SHP77 (cell line): ENCODE results near the gene FCGR2B.
"Not testable (repeated sequence)": the region's sequence is repeated elsewhere in the genome, so short reads cannot be mapped to it uniquely, and the experiment has no call there.

Experiments
- DNase-seq, 2 experiments: peaks; one replicate each; lab custom pipeline; 2025; lab: John Stamatoyannopoulos, UW

Gene FCGR2B

DNA sequence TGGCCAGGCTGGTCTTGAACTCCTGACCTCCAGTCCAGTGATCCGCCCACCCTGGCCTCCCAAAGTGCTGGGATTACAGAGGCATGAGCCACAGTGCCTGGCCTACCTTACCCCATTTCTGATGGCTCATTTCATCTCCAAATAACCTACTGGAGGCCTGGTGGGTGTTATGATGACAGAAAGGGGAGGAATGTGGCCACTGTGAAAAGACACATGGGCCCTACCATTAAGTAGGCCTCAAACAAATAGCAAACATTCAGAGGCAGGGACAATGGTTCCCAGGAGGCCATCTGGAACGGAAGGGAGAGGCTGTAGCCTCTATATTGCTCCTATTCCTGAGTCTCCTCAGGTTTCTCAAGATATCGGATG is 43.2 kb downstream of the FCGR2B start:
- DNase-seq, result no peak

DNA sequence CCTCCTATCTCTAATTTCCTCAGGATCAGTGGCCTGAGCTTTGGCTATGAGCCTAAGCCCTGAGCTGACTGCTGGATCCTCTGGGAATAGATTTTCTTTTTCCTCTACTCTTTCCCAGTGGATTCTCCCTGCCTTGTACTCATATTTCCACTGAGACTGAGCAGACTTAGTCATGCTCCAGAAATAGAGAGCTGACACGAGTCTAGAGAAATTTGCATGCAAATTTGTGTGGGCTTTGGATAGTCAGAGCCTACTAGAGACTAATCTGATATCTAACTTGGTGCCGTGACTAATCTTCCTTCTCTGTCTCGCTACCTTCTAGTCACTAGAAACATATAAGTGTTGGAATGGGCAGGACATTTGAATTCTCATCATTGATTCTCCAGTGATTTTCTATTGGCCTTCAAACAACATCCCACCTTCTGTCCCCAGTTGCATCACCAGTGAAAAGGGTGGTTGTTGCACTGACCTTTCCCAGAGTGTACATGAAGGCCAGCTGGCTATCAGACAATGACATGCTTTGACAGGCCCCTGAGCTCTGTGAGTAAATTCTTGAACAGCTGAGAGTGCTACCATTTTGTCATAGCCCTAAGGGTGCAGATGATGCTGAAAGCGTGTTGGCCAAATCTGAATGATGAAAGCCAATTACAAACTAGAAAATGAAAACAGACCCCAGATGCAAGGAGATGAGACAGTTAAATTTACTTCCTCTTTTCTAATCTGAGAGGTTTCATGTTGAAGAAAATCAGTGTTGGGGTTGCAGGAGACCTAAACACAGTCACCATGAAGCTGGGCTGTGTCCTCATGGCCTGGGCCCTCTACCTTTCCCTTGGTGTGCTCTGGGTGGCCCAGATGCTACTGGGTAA is 43.8 kb downstream of the FCGR2B start, which contains the start of gene FCRLA:
TSS of gene FCRLA (plus strand) at position 748 of the 866 bp plus-strand sequence. CDS start at position 784, 36 bp downstream.
- DNase-seq, result no peak

DNA sequence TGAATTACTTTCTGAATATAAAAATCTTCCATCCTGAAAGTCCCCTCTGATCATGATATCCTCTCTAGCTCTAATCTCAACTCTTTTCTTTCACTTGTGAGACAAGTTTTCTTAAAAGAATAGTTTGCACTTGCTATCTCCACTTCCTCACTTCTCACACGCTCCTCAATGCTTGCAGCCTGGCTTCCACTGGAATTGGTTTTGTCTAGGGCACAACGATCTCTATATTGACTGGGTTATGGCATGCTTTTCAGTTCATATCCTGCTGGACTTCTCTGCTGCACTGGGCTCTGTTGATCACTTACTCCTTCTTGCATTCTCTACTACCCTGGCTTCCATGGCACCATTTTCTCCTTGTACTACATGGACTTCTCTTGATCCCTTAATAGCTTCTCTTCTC is 44.6 kb downstream of the FCGR2B start:
- DNase-seq, result no peak

DNA sequence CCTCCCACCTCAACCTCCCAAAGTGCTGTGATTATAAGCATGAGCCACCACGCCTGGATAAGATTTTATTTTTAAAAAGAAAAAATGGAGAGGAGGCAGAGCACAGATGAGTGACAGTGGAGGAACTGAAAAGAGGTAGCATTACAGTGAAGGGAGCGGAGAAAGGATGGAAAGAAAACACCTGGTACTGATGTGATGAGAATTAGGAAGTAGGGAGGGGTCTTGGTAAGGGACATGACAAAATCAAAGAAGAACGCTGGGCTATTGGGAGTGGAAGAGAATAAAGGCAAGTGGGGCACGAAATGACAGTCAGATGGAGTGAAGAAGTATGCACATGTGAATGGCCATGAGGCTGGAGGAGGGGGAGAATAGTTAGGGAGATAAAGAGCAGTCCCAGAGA is 46.4 kb downstream of the FCGR2B start:
- DNase-seq, result no peak

DNA sequence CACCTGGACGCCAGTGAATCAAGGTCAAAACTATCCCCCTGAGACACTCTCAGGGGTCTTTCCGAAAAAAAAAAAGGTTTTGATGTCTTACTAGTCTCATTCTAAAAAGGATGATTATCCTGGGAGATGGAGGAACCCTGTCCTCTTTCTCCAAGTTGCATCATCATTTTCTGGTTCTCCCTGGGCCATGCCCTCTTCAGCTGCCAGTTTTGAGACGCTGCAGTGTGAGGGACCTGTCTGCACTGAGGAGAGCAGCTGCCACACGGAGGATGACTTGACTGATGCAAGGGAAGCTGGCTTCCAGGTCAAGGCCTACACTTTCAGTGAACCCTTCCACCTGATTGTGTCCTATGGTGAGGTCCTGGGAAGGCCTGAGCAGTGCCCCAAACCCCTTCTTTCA is 47.6 kb downstream of the FCGR2B start:
- no peak for DNase-seq

DNA sequence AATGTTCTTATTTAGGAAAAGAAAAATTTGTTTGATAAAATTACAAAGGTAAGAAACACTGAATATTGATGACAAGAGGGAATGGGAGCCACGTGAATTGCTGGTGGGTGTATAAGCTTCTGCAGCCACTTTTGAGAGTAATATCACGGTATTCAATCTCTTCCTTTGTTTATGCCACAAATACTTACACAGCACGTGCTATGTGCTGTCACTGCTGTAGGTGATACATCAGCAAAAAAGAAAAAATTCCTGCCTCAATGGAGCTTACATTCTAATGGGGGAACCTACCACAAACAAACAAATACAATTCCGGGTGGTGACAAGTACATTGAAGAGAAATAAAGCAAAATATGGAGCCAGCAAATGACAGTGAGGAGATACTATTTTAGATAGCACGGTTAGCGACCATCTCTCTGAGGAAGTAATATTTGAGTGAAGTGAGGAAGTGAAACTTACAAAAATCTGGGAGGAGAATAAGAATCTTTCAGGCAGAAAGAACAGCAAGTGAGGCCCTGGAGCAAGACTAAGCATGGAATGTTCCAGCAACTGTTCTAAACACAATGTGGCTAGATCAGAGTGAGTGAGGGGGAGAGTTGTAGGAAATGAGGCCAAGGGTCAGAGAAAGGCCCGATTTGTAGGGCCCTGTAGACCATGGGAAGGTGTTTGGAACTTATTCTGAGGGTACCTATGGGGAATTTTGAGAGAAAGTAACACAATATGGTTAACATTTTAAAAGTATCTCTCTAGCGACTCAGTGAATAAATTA is 55.8 kb downstream of the FCGR2B start:
- DNase-seq, result no peak

DNA sequence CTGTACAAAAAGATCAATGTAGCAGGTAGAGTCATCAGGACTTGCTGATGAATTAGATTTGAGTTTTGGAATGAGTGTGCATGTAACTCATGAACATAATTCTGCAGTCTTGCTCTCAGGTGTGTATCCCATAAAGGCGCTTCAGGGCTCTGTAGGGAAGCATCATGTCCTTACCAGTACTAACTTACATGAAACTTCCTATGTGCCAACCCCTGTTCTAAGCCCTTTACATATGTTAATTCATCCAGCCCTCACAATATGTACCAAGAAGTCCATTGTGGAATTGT is 56.3 kb downstream of the FCGR2B start:
- DNase-seq, result no peak

DNA sequence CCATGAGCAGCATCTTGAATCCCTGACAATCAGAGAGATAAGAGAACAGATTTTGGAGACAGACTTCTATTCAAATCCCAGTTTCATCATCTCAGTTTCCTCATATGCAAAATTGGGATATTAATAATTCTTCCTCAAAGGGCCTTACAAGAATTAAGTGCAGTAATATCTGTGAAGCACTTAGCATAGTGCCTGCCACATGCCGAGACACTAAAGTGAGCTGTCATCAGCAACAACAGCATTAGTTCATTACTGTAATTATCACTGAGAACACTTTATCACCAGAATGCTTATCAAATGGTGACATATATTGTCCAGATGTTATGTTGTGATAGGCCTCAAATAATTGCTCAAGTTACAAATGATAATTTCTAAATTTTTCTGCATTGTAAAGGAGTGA is 57.5 kb downstream of the FCGR2B start:
- DNase-seq, result no peak

DNA sequence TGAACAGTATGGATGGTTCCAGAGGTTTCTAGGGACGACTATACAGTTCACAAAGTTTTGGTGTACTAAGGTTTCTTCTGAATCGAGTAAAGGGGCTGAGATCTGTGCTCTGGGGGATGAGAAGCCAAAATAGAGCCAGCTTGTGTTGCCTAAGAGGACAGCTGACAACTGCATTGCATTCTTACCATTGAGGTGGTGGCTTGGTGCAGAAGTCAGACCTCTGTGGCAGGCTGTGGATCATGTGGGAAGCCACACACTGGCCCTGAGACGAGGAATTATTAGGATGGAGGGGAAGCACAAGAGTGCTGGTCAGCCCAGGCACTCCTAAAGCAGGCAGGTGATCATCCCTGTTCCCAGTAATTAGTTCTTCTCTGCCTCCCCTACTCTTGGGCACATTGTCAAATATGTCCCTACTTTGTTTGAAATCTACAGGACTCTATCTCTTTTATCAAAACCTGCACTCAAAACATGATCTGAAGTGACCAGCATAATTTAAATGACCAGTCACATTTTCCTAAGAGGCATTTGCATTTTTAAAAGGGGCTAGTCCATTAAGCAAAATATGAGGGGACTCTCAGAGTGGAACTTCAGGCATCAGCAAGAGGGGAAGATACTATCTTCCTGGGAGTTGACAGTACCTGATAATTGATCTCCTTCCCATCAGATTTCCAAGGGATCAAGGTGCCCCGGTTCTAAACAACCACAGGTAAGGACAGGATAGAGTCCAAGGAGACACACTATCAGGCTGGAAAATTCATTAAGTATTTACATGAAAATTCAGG is 58.2 kb downstream of the FCGR2B start, which contains the start of gene FCRLB:
TSS of gene FCRLB (plus strand) at position 589 of the 782 bp plus-strand sequence. CDS start 1,129 bp downstream, outside the sequence.
- DNase-seq, result no peak

DNA sequence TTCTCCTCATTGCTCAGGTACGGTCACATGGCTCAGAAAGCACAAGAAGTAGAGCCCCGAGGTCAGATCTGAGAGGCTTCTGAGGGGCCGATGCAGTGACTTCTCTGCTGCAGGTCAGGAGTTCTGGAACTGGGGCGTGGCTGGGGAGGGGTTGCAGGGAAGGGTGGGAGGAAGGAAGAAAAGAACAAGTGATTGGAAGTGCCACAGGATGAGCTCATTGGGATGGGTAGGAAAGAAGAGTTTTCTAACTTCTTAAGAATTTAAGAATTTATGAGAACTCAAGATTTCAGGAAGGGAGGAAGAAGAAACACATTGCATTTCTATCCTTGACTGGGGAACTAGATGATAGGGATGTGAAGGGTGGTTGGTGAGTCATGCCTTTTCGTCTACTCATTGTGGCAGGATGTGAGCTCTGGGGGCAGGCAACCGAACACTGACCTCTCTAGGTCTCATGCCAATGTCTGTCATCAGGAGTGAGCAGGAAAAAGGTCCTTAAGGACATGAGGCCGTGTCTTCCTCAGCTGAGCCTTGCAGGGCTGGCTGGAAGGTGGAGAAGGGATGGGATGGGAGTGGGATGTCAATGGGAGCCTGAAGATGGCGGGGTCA is 58.9 kb downstream of the FCGR2B start:
- no peak for DNase-seq

DNA sequence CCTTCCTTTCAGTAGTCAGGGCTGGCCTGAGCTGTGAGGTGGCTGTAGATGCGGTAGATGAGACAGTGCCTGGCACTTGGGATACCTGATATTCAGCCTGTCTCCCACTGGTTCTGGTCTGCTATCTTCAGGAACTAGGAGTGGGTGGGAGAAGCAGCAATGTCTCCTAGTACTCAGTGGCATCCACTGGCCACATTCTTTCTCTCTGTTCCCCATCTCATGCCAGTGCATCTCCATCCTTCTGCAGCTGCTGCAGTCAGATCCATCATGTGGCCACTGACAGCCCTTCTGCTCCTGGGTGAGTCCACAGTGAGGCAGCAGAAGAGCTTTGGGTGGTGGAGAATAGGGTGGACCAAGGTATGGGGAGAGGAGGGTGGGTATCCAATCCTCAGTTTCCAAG is 59.5 kb downstream of the FCGR2B start:
- DNase-seq, result no peak

DNA sequence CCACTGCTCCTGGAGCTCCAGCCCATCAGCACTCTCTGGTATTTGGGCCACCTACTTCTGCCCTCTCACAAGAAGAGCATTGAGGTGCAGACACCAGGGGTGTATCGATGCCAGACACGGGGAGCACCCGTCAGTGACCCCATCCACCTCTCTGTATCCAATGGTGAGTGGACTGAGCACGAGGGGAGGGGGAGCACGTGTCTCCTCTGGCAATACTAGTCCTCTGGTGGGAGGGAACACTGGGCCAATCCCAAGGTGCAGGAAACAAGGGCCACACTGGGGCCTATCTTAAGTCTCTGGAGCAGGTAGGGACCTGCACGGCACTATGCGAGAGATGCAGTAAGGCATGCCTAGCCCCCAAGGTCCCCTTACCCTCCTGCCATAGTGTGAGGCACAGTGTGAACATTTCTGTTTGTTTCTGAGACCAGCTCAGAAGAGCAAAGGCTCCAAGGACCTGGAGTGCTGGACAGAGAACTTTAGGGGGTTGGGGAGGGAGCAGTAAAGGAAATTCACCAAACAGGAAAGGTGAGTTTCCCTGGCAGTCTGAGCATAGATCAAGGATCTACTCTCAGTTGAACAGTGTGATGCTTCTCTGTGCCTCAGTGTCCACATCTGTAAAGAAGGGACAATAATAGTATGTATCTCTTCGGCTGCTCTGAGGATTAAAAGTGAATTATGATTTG is 60.7 kb downstream of the FCGR2B start:
- DNase-seq, result no peak

DNA sequence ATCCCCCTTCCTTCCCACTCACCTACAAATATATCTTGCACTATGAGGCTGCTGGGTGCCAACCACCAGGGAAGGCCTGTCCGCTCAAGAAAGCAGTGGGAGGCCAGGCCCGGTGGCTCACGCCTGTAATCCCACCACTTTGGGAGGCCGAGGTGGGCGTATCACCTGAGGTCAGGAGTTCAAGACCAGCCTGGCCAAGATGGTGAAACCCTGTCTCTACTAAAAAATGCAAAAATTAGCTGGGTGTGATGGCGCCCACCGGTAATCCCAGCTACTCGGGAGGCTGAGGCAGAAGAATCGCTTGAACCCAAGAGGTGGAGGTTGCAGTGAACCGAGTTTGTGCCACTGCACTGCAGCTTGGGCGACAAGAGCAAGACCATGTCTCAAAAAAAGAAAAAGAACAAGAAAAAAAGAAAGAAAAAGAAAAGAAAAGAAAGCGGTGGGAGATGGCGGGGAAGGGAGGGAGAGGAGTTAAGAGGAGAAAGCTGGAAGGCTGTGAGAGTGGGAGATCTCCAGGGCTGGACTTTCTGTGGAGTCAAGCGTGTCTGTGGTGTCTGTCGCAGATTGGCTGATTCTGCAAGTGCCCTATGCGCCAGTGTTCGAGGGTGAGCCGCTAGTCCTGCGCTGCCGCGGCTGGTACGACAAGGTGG is 62.4 kb downstream of the FCGR2B start:
- DNase-seq, result not testable (repeated sequence)

DNA sequence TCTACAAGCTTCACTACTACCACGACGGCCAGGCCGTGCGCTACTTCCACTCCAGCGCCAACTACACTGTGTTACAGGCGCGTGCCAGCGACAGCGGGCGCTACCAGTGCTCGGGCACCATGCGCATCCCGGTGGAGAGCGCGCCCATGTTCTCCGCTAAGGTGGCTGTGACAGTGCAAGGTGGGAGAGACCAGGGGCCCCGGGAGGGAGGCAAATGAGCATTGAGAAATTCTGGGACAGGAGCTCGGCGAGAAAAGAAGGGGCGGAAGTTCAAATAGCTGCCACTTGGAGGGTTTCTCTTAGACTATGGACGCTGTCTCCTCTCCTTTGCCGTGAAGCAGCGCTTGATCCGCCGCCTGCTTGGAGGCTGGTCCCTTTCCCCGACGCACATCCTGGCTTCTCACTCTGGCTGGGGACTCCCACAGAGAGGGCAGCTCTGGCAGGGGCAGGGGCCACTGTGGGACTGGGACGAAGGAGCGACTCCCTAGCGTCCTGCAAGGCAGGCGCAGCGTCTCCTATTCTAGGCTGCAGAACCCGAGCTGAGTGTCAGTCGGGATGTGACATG is 63.0 kb downstream of the FCGR2B start:
- peak; percentile 39 to 51 for DNase-seq

DNA sequence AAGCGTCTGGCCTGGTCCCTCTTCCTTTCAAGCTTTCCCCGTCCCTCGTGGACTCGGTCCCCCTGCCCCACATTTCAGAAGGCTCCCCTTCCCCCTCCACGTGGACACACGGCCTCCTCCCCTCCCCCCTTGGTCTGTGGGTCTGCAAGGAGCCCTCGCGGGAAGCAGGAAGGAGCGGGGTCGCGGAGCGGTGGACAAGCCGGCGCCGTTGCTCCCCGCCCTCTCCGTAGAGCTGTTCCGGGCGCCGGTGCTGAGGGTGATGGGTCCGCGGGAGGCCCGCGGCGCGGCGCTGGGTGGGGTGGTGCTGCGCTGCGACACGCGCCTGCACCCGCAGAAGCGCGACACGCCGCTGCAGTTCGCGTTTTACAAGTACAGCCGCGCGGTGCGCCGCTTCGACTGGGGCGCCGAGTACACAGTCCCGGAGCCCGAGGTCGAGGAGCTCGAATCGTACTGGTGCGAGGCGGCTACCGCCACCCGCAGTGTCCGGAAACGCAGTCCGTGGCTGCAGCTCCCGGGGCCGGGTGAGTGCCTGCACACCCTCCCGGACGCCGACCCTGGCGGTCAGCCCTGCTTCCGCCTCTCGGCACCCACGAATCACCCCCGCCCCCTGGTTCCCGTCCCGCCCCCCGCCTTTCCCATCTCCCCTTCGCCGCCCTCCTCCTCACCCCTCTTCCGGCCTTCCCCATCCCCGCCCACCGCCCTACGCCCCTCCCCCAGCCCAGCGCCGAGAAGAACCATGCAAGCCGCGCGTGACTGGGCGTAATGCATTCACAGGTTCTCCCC is 63.7 kb downstream of the FCGR2B start:
- DNase-seq, result peak; percentile 86 to 88

DNA sequence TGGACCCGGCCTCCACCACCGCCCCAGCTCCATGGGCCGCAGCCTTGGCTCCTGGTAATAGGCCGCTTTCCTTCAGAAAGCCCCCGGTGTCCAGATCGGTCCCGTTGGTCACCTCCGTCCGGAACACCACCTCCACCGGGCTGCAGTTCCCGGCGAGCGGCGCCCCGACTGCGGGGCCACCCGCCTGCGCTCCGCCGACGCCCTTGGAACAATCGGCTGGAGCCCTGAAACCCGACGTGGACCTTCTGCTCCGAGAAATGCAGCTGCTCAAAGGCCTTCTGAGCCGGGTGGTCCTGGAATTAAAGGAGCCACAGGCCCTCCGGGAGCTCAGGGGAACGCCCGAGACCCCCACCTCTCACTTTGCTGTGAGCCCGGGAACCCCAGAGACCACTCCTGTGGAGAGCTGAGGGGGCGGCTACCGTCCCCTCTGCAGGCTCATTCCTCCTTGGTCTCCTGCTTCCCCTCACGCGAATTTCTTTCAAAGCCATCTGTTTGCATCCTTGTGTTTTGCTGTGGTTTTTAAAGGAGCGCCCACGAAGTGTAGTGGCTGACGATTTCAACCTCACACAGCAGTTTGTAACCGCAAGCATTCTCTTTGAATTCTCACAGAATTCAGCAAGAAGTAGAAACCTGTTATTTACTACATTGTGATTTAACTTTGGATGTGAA is 64.4 kb downstream of the FCGR2B start:
- no peak for DNase-seq
